NCI-H446 (cell line): Measurements from ENCODE around the gene FXYD2.

Experiments
- DNase-seq, 2 experiments: peaks; one replicate each; lab custom pipeline; 2025; lab: John Stamatoyannopoulos, UW

Gene FXYD2

GRCh38 chr11:117857734-117858414, 33.3 kb upstream of the FXYD2 start:
- DNase-seq = no peak

GRCh38 chr11:117855912-117856651, 31.5 kb upstream of the FXYD2 start:
- no peak for DNase-seq

- no peak for DNase-seq
These were observed 30.8 kb upstream of the FXYD2 start for GRCh38 chr11:117855186-117855845.

- DNase-seq = no peak
These were observed 27.8 kb upstream of the FXYD2 start for GRCh38 chr11:117852309-117852708.

GRCh38 chr11:117851852-117852251, 27.3 kb upstream of the FXYD2 start:
- DNase-seq = no peak

- DNase-seq = no peak
These were observed 26.6 kb upstream of the FXYD2 start for GRCh38 chr11:117851106-117851505.

- DNase-seq = no peak
These were observed 25.4 kb upstream of the FXYD2 start for GRCh38 chr11:117849781-117850414.

- DNase-seq = peak; percentile 28 to 74
These were observed 19.3 kb upstream of the FXYD2 start for GRCh38 chr11:117843666-117844484.

- no peak for DNase-seq
These were observed 17.8 kb upstream of the FXYD2 start for GRCh38 chr11:117842131-117842941.

- DNase-seq = no peak
These were observed 17.0 kb upstream of the FXYD2 start for GRCh38 chr11:117841551-117842031.

GRCh38 chr11:117840881-117841550, 16.5 kb upstream of the FXYD2 start:
- DNase-seq = no peak

GRCh38 chr11:117839936-117840813, 15.6 kb upstream of the FXYD2 start:
- DNase-seq = no peak

- no peak for DNase-seq
These were observed 14.9 kb upstream of the FXYD2 start for GRCh38 chr11:117839380-117839881.

- no peak for DNase-seq
These were observed 14.4 kb upstream of the FXYD2 start for GRCh38 chr11:117838901-117839300.

GRCh38 chr11:117837791-117838190, 13.2 kb upstream of the FXYD2 start:
- DNase-seq = no peak

GRCh38 chr11:117837070-117837776, 12.7 kb upstream of the FXYD2 start:
- no peak for DNase-seq

- DNase-seq = no peak
These were observed 11.8 kb upstream of the FXYD2 start for GRCh38 chr11:117836077-117836960.
